Neural cell (in vitro differentiated cells): ENCODE data around the gene ONECUT2.

ENCODE experiments used
- CTCF ChIP-seq: fragments of 450-650 bp; IDR thresholded peaks from 2 replicates; pipeline ENCODE4 v1.5.1; 2014; ENCODE audit warnings: antibody characterized with exemption, mild to moderate bottlenecking, moderate library complexity; ENCODE audit not compliant: poor library complexity, severe bottlenecking
- EZH2 ChIP-seq: fragments of 200-600, 300-800 bp; shearing (Covaris generic), sonication (generic); IDR thresholded peaks from 2 replicates; pipeline ENCODE4 v1.6.1; 2014; ENCODE audit warnings: antibody characterized with exemption, low read length, borderline replicate concordance, mild to moderate bottlenecking; ENCODE audit not compliant: insufficient read depth, poor library complexity, severe bottlenecking
- MXI1 ChIP-seq: fragments of 450-650 bp; conservative IDR thresholded peaks from 2 replicates; pipeline ENCODE4 v1.6.1; 2014; ENCODE audit warnings: antibody characterized with exemption, mild to moderate bottlenecking; ENCODE audit not compliant: poor library complexity, severe bottlenecking
- POLR2AphosphoS5 ChIP-seq: IDR thresholded peaks from 2 replicates; pipeline ENCODE4 v1.6.1; 2012
- REST ChIP-seq: IDR thresholded peaks from 2 replicates; pipeline ENCODE4 v1.6.1; 2012; ENCODE audit warnings: borderline replicate concordance
- SMC3 ChIP-seq: fragments of 450-650 bp; conservative IDR thresholded peaks from 2 replicates; pipeline ENCODE4 v1.6.1; 2014; ENCODE audit warnings: antibody characterized with exemption, mild to moderate bottlenecking, moderate library complexity; ENCODE audit not compliant: poor library complexity

- TF ChIP-seq CTCF (no peak), EZH2 (no peak), MXI1 (no peak), POLR2AphosphoS5 (no peak), SMC3 (no peak), REST (no peak)
Observed at GRCh38 chr18:57389271-57389670, 45.9 kb upstream of the ONECUT2 start.
